Measurements from ENCODE around the gene MTMR2.

MTMR2 gene

GRCh38 chr11:95917193-95918036, 6.5 kb downstream of the MTMR2 start:
- no peak for DNase-seq (ENCODE audit: low spot score)

- DNase-seq (ENCODE audit: low spot score), result peak; percentile 16
Observed at GRCh38 chr11:95916049-95916448, 7.9 kb downstream of the MTMR2 start.

- DNase-seq (ENCODE audit: low spot score), result peak; percentile 16
Observed at GRCh38 chr11:95915051-95915450, 8.9 kb downstream of the MTMR2 start.

GRCh38 chr11:95913830-95914615, 9.9 kb downstream of the MTMR2 start:
- DNase-seq (ENCODE audit: low spot score), result no peak

GRCh38 chr11:95912902-95913560, 10.9 kb downstream of the MTMR2 start:
- DNase-seq (ENCODE audit: low spot score), result no peak

- peak; percentile 69 for DNase-seq (ENCODE audit: low spot score)
Observed at GRCh38 chr11:95911369-95911759, 12.5 kb downstream of the MTMR2 start.

GRCh38 chr11:95910638-95911368, 13.1 kb downstream of the MTMR2 start:
- DNase-seq (ENCODE audit: low spot score), result peak; percentile 84

- no peak for DNase-seq (ENCODE audit: low spot score)
Observed at GRCh38 chr11:95908826-95909225, 15.1 kb downstream of the MTMR2 start.

- no peak for DNase-seq (ENCODE audit: low spot score)
Observed at GRCh38 chr11:95907476-95907875, 16.4 kb downstream of the MTMR2 start.

GRCh38 chr11:95904009-95904650, 19.8 kb downstream of the MTMR2 start:
- no peak for DNase-seq (ENCODE audit: low spot score)

- DNase-seq (ENCODE audit: low spot score), result no peak
Observed at GRCh38 chr11:95898782-95899181, 25.1 kb downstream of the MTMR2 start.

- DNase-seq (ENCODE audit: low spot score), result no peak
Observed at GRCh38 chr11:95897731-95898130, 26.2 kb downstream of the MTMR2 start.

- DNase-seq (ENCODE audit: low spot score), result no peak
Observed at GRCh38 chr11:95895815-95896214, 28.1 kb downstream of the MTMR2 start.

GRCh38 chr11:95892892-95893570, 30.9 kb downstream of the MTMR2 start:
- no peak for DNase-seq (ENCODE audit: low spot score)

GRCh38 chr11:95892492-95892891, 31.4 kb downstream of the MTMR2 start:
- DNase-seq (ENCODE audit: low spot score), result no peak

- no peak for DNase-seq (ENCODE audit: low spot score)
Observed at GRCh38 chr11:95891423-95892170, 32.3 kb downstream of the MTMR2 start.

- no peak for DNase-seq (ENCODE audit: low spot score)
Observed at GRCh38 chr11:95888852-95889251, 35.1 kb downstream of the MTMR2 start.

- no peak for DNase-seq (ENCODE audit: low spot score)
Observed at GRCh38 chr11:95888439-95888838, 35.5 kb downstream of the MTMR2 start.

- no peak for DNase-seq (ENCODE audit: low spot score)
Observed at GRCh38 chr11:95886462-95886861, 37.4 kb downstream of the MTMR2 start.

GRCh38 chr11:95884802-95885201, 39.1 kb downstream of the MTMR2 start:
- no peak for DNase-seq (ENCODE audit: low spot score)
